Mucosa of descending colon (tissue), 3 donors: Measurements from ENCODE around the gene NRP2. TPM values are rescaled to one million over a fixed set of nuclear protein-coding genes. Genes with fewer than 3 reads are reported as not detected.
A peak's percentile ranks its signal among the peaks of the same experiment; 100 is the strongest.

ENCODE experiments used
- ATAC-seq: fragments of 200-7000 bp; cut with Tn5 transposase; one replicate; pipeline ENCODE4 v1.9.1; 2020; ENCODE audit warnings: mild to moderate bottlenecking, moderate library complexity
- DNase-seq, 3 donors: peaks; one replicate each; pipeline ENCODE4 v3.0.0-alpha.2; 2020
- H3K36me3 ChIP-seq: fragments of 200-600 bp; one replicate; pipeline ENCODE4 v1.8.0; 2021; ENCODE audit warnings: low read depth, mild to moderate bottlenecking
- H3K4me1 ChIP-seq: fragments of 200-600 bp; one replicate; pipeline ENCODE4 v1.8.0; 2021; ENCODE audit warnings: low read depth, mild to moderate bottlenecking
- H3K4me3 ChIP-seq: fragments of 200-600 bp; one replicate; pipeline ENCODE4 v1.8.0; 2021; ENCODE audit warnings: mild to moderate bottlenecking
- H3K9me3 ChIP-seq: fragments of 200-600 bp; one replicate; pipeline ENCODE4 v1.8.0; 2021; ENCODE audit warnings: mild to moderate bottlenecking
- CTCF ChIP-seq: fragments of 200-600 bp; IDR thresholded peaks from one replicate; pipeline ENCODE4 v1.8.0; 2022; ENCODE audit warnings: antibody characterized with exemption, mild to moderate bottlenecking
- intact Hi-C, 2 donors: fragments of 100-400 bp; cut with DNase I in 1 of 2; cut with micrococcal nuclease in 1 of 2; formaldehyde crosslinking; loops; one replicate each; pipeline versions ENCODE4 v1.11.0 to v1.11.1; 2022; cut with DNase I, micrococcal nuclease
- total RNA-seq, 3 donors: library from RNA; stranded (reverse); fragmentation: NEBNext Ultra II Directional in 2 of 3; extraction: Animal tissue kit (Norgen Biotek cat#: 25700) in 2 of 3; gene quantifications; one replicate each; pipeline versions ENCODE4 v1.2.1 to v1.2.4, GENCODE V29; 2021 to 2023
- donor health status: DM: no; HTN: no; CAD: no; lungs with moderate emphysema.
- donor health status: DM: no; HTN: no; CAD: no.
- donor health status: DM: no; HTN: yes; CAD: no.

The NRP2 gene
- total RNA-seq, 3 donors from 2014 or later = 12.3 to 300 (median 19.2) TPM

GRCh38 chr2:205764270-205764746 is 82.0 kb downstream of the NRP2 start:
- DNase-seq (no peak), ATAC-seq (no peak)
- TF ChIP-seq CTCF = no peak
- H3K4me1 ChIP-seq = peaks cover 9% of the 10 kb centered on the region
- H3K4me3 ChIP-seq = no peak overlapping the region
- intact Hi-C loops = no loop called here
- H3K9me3 ChIP-seq = no peaks in the 10 kb centered on the region
- H3K36me3 ChIP-seq = no peaks in the 10 kb centered on the region

GRCh38 chr2:205765151-205765550 is 82.8 kb downstream of the NRP2 start:
- peaks cover 17% of the 10 kb centered on the region for H3K4me1 ChIP-seq
- no peaks in the 10 kb centered on the region for H3K36me3 ChIP-seq

DNA sequence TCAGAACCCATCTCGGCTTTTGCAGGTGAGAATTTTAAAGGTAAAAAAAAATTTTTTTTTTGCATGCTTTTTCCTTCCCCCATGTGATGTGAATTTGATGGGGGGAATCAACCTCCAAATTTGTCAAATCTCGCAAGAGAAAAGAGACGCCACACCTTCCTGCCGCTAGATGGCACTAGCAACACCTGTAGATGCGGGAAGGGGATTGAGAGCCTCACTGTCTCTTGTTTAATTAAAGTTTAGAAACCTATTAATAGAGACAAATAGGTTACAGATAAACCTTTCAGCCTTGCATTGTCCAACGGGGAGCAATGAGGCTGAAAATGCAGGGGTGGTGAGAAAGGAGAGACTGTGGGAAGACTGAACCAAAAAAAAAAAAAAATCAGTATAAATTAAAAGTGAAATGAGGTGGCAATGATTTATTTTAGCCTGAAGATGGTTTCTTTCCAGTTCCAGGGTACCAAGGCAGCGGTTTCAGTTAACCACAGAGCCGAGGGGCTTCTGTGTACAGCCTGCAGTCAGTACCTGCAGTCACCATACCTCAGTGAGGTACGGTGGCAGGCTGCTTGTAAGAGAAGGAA is 84.6 kb downstream of the NRP2 start:
- ATAC-seq (no peak), DNase-seq (peak in 2 of 3 donors; percentile 67 to 82)
- H3K4me1 ChIP-seq = peaks cover 33% of the 10 kb centered on the region
- H3K9me3 ChIP-seq = no peaks in the 10 kb centered on the region
- H3K36me3 ChIP-seq = no peaks in the 10 kb centered on the region
- intact Hi-C loops = no loop called here
- TF ChIP-seq CTCF = peak; percentile 74
- H3K4me3 ChIP-seq = no peak overlapping the region

More at GRCh38 chr2:205765151-205765550, 82.8 kb downstream of the NRP2 start:
- intact Hi-C loops = no loop called here
- H3K9me3 ChIP-seq = no peaks in the 10 kb centered on the region
- H3K4me3 ChIP-seq = no peak overlapping the region
- no peak for TF ChIP-seq CTCF
- no peak for DNase-seq
- ATAC-seq = no peak

DNA sequence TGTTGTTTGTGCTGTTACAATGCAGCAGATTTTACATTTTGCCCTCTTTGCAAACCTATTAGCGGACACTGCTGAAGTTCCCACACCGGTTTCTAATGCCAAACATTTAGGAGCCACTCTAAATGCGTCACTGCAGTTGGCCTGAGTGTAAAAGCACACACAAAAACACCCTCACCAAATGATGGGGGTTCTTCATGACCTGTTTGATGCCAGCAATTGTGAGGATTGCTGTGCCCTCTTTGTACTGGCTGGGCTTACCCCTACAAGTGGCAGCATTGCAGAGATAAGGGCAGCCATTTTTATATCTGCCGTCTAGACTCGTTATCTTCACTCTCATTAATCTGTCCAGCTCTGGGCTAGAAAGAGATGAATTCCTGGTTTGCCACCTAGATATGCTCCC is 85.3 kb downstream of the NRP2 start:
- intact Hi-C loops = no loop called here
- TF ChIP-seq CTCF = no peak
- DNase-seq = no peak
- Histone ChIP-seq H3K9me3 (no peaks in the 10 kb centered on the region), H3K36me3 (no peaks in the 10 kb centered on the region), H3K4me1 (peaks cover 34% of the 10 kb centered on the region), H3K4me3 (no peak overlapping the region)
- no peak for ATAC-seq

DNA sequence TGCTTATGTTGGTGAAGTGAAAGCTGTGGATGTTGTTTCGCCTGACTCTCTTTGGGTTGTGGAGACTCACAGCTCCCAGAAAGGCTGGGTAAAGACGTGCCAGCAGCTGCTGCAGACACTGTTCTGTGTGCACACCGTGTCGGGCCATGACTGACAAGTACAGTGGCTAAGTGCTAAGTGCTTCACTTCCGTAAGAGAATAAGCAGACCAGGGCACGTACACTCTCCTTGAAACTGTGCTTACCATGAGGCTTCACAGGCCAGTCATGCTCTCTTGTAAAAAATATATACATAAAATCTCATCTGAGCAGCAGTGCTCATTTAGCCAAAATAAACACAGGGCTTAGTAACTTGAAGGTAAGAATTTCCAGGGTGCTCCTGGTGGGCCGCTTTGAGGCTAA is 86.0 kb downstream of the NRP2 start:
- Histone ChIP-seq H3K4me3 (no peak overlapping the region), H3K9me3 (no peaks in the 10 kb centered on the region), H3K4me1 (peaks cover 34% of the 10 kb centered on the region), H3K36me3 (no peaks in the 10 kb centered on the region)
- DNase-seq (no peak), ATAC-seq (no peak)
- intact Hi-C loops = no loop called here
- no peak for TF ChIP-seq CTCF
